SK-N-SH (cell line): ENCODE data around the gene MBOAT2. TPM values are rescaled to one million over a fixed set of nuclear protein-coding genes. Genes with fewer than 3 reads are reported as not detected.

ENCODE experiments used
- CTCF ChIA-PET: fragments of 300-600, 350-600 bp; formaldehyde crosslinking; extraction: SDS; loops from one replicate; lab custom pipeline; 2021; lab: Yijun Ruan, JAX
- POLR2A ChIA-PET: fragments of 350-600 bp; sonication (Branson Sonifier 250); formaldehyde crosslinking; extraction: SDS; loops from one replicate; lab custom pipeline; 2020; ENCODE audit warnings: antibody characterized with exemption, inconsistent platforms; lab: Yijun Ruan, JAX
- DNase-seq: peaks from one replicate; pipeline ENCODE4 v3.0.0; 2012
- H2AFZ ChIP-seq: fragments of 200-600 bp; sonication (generic); 2 replicates; pipeline ENCODE4 v1.8.1; 2016; ENCODE audit warnings: antibody characterized with exemption, mild to moderate bottlenecking, low read depth
- H3F3A ChIP-seq: fragments of 200-600 bp; sonication (generic); replicated peaks from 2 replicates; pipeline ENCODE3; 2016; ENCODE audit warnings: antibody characterized with exemption, mild to moderate bottlenecking; ENCODE audit not compliant: insufficient read depth
- H3K27ac ChIP-seq, 2 experiments: fragments of 200-500 bp in 1 of 2; fragments of 200-600 bp in 1 of 2; sonication (Bioruptor generic) in 1 of 2; sonication (generic), shearing (Covaris generic) in 1 of 2; 2 replicates each; pipeline versions ENCODE4 v1.5.1 to v1.6.1; 2014 to 2016; ENCODE audit warnings: low read depth in 2 of 2, inconsistent platforms in 1 of 2, low read length in 1 of 2, mild to moderate bottlenecking in 1 of 2, mixed read lengths in 1 of 2
- H3K27me3 ChIP-seq: fragments of 200-600 bp; sonication (generic), shearing (Covaris generic); 2 replicates; pipeline ENCODE4 v1.6.1; 2016; ENCODE audit warnings: mixed run types; ENCODE audit not compliant: insufficient read depth
- H3K36me3 ChIP-seq, 2 experiments: fragments of 200-500 bp in 1 of 2; fragments of 200-600 bp in 1 of 2; sonication (Bioruptor generic) in 1 of 2; sonication (generic) in 1 of 2; replicated peaks in 1 of 2; 2 replicates each; pipeline versions ENCODE3 to v1.5.1; 2014 to 2016; ENCODE audit warnings: low read length in 1 of 2, mild to moderate bottlenecking in 1 of 2; ENCODE audit not compliant: insufficient read depth in 2 of 2, control insufficient read depth in 1 of 2
- H3K4me1 ChIP-seq, 2 experiments: fragments of 200-500 bp in 1 of 2; fragments of 200-600 bp in 1 of 2; sonication (Bioruptor generic) in 1 of 2; sonication (generic), shearing (Covaris generic) in 1 of 2; 2 replicates each; pipeline versions ENCODE4 v1.5.1 to v1.6.1; 2014 to 2016; ENCODE audit warnings: low read depth in 1 of 2, low read length in 1 of 2, mixed run types in 1 of 2; ENCODE audit not compliant: insufficient read depth in 2 of 2, control insufficient read depth in 1 of 2
- H3K4me2 ChIP-seq: fragments of 200-600 bp; sonication (generic), shearing (Covaris generic); 2 replicates; pipeline ENCODE4 v1.6.1; 2017; ENCODE audit warnings: mixed run types
- H3K4me3 ChIP-seq, 2 experiments: fragments of 200-500 bp in 1 of 2; fragments of 200-600 bp in 1 of 2; sonication (Bioruptor generic) in 1 of 2; sonication (generic), shearing (Covaris generic) in 1 of 2; 2 replicates each; pipeline versions ENCODE4 v1.5.1 to v1.8.1; 2014 to 2016; ENCODE audit warnings: low read depth in 2 of 2, inconsistent platforms in 1 of 2, low read length in 1 of 2, mild to moderate bottlenecking in 1 of 2, mixed read lengths in 1 of 2, moderate library complexity in 1 of 2
- H3K79me2 ChIP-seq: fragments of 200-600 bp; sonication (generic); 2 replicates; pipeline ENCODE4 v1.8.1; 2017; ENCODE audit warnings: mild to moderate bottlenecking; ENCODE audit not compliant: insufficient read depth
- H3K9ac ChIP-seq: fragments of 200-600 bp; sonication (generic); 2 replicates; pipeline ENCODE4 v1.6.1; 2017; ENCODE audit warnings: mixed run types
- H3K9me2 ChIP-seq: fragments of 200-600 bp; sonication (generic); 2 replicates; pipeline ENCODE4 v1.6.1; 2017; ENCODE audit warnings: mixed run types
- H3K9me3 ChIP-seq: fragments of 200-600 bp; sonication (generic); 2 replicates; pipeline ENCODE4 v1.6.1; 2017; ENCODE audit warnings: mixed run types, mild to moderate bottlenecking, moderate library complexity
- H4K20me1 ChIP-seq: fragments of 200-600 bp; sonication (generic); 2 replicates; pipeline ENCODE4 v1.6.1; 2017; ENCODE audit warnings: mild to moderate bottlenecking, mixed run types; ENCODE audit not compliant: insufficient read depth
- CHD2 ChIP-seq: fragments of 150-350 bp; IDR thresholded peaks from 2 replicates; pipeline ENCODE4 v1.6.1; 2018; ENCODE audit warnings: low read length; ENCODE audit not compliant: partially characterized antibody
- CTCF ChIP-seq: fragments of 200-600 bp; sonication (generic); IDR thresholded peaks from 2 replicates; pipeline ENCODE4 v1.6.1; 2017; ENCODE audit warnings: antibody characterized with exemption, mild to moderate bottlenecking, moderate library complexity
- FOXM1 ChIP-seq: IDR thresholded peaks from 2 replicates; pipeline ENCODE4 v1.4.0; 2012; ENCODE audit warnings: low read depth, mild to moderate bottlenecking
- GABPA ChIP-seq: IDR thresholded peaks from 2 replicates; pipeline ENCODE4 v1.4.0; 2012; ENCODE audit warnings: low read depth, mild to moderate bottlenecking
- IRF3 ChIP-seq: fragments of 150-350 bp; IDR thresholded peaks from 2 replicates; pipeline ENCODE4 v1.6.1; 2016; ENCODE audit warnings: mild to moderate bottlenecking, low read depth, low read length
- JUND ChIP-seq: IDR thresholded peaks from 2 replicates; pipeline ENCODE4 v1.4.0; 2012
- MEF2A ChIP-seq: IDR thresholded peaks from 2 replicates; pipeline ENCODE4 v1.4.0; 2012; ENCODE audit warnings: low read depth, borderline replicate concordance
- PBX3 ChIP-seq: IDR thresholded peaks from 2 replicates; pipeline ENCODE4; 2012
- RXRA ChIP-seq: IDR thresholded peaks from 2 replicates; pipeline ENCODE4 v1.4.0; 2012; ENCODE audit warnings: low read depth, mild to moderate bottlenecking, borderline replicate concordance
- SIN3A ChIP-seq: IDR thresholded peaks from 2 replicates; pipeline ENCODE4 v1.6.1; 2012; ENCODE audit warnings: low read depth, mild to moderate bottlenecking, low read length, moderate library complexity, borderline replicate concordance
- SMC3 ChIP-seq: IDR thresholded peaks from 2 replicates; pipeline ENCODE4 v1.6.1; 2012; ENCODE audit warnings: low read depth, low read length, improper control_type of control experiment
- TAF1 ChIP-seq: IDR thresholded peaks from 2 replicates; pipeline ENCODE4 v1.6.1; 2012; ENCODE audit warnings: low read depth, mild to moderate bottlenecking, low read length, moderate library complexity, borderline replicate concordance
- TEAD4 ChIP-seq: IDR thresholded peaks from 2 replicates; pipeline ENCODE4 v1.4.0; 2012; ENCODE audit warnings: mild to moderate bottlenecking, borderline replicate concordance; ENCODE audit not compliant: insufficient read depth
- USF2 ChIP-seq: fragments of 150-350 bp; IDR thresholded peaks from 2 replicates; pipeline ENCODE4 v1.6.1; 2017; ENCODE audit warnings: antibody characterized with exemption, low read length, low read depth, borderline replicate concordance
- YY1 ChIP-seq: IDR thresholded peaks from 2 replicates; pipeline ENCODE4 v1.4.0; 2012; ENCODE audit warnings: low read depth, mild to moderate bottlenecking
- whole genome bisulfite sequencing: methylation state at CpG from one replicate; pipeline ENCODE4 v1.1.6; 2017; ENCODE audit warnings: low lambda C conversion rate; 5-methylcytosine and 5-hydroxymethylcytosine counted together
- polyA plus RNA-seq, 3 experiments: library from polyadenylated mRNA; depleted of rRNA; stranded (reverse); fragments of >200 nt; gene quantifications; 2 replicates each; pipeline ENCODE4 v1.2.3, GENCODE V29; 2012

MBOAT2 gene
- polyA plus RNA-seq, 1 of the 3 experiments (the other 2 are of a cell fraction) = 33.9 TPM

GRCh38 chr2:8819948-8820347 is 183.5 kb downstream of the MBOAT2 start:
- no peaks in the 10 kb centered on the region for H4K20me1 ChIP-seq
- CTCF ChIA-PET = interaction anchor here (0.9 to 2.4 kb wide), 2 partner anchors 10 to 11 kb away, joined by 3 to 8 read pairs; no protein-coding TSS in a partner anchor
- H3K9ac ChIP-seq = no peak overlapping the region
- no peak overlapping the region for H3K4me3 ChIP-seq
- H3K36me3 ChIP-seq = peaks cover 39 to 44% of the 10 kb centered on the region in 2 experiments
- TF ChIP-seq TEAD4 = no peak
- no peak for TF ChIP-seq GABPA
- no peak for TF ChIP-seq CHD2
- no peak for TF ChIP-seq PBX3
- TF ChIP-seq SIN3A = no peak
- TF ChIP-seq CTCF = no peak
- no peak for TF ChIP-seq JUND
- no peak for TF ChIP-seq IRF3
- TF ChIP-seq MEF2A = no peak
- no peak for TF ChIP-seq TAF1
- TF ChIP-seq FOXM1 = no peak
- TF ChIP-seq SMC3 = no peak
- no peak for TF ChIP-seq RXRA
- no peak for TF ChIP-seq USF2
- no peak for TF ChIP-seq YY1
- H3F3A ChIP-seq = peaks cover 8% of the 10 kb centered on the region
- no peak overlapping the region for H2AFZ ChIP-seq
- H3K4me2 ChIP-seq = no peak overlapping the region
- POLR2A ChIA-PET = no interaction called here
- WGBS = 96% methylated on average over 8 of the region's 8 CpGs
- H3K9me3 ChIP-seq = no peaks in the 10 kb centered on the region
- H3K4me1 ChIP-seq = no peaks in the 10 kb centered on the region; a peak in 1 of 4 replicates
- no peaks in the 10 kb centered on the region for H3K9me2 ChIP-seq
- no peaks in the 10 kb centered on the region for H3K27me3 ChIP-seq
- peaks cover 3% of the 10 kb centered on the region; the same call in 1 of the 2 replicates for H3K79me2 ChIP-seq
- no peak overlapping the region for H3K27ac ChIP-seq
- DNase-seq = no peak
